HG03175 (cell line): ENCODE results near the gene EMSY.

Experiments used
- ATAC-seq: cut with Tn5 transposase; IDR thresholded peaks from one replicate; pipeline ENCODE4 v1.9.1; 2021; ENCODE audit warnings: mild to moderate bottlenecking, moderate library complexity; ENCODE audit not compliant: unreplicated experiment

EMSY gene

GRCh38 chr11:76515494-76515893 lies 70.7 kb downstream of the EMSY start:
- ATAC-seq: no peak

- no peak for ATAC-seq
Observed at GRCh38 chr11:76523147-76523546, 78.3 kb downstream of the EMSY start.

- no peak for ATAC-seq
Observed at GRCh38 chr11:76523786-76524436, 79.1 kb downstream of the EMSY start.

GRCh38 chr11:76524461-76524860 lies 79.6 kb downstream of the EMSY start:
- no peak for ATAC-seq

GRCh38 chr11:76524919-76525318 lies 80.1 kb downstream of the EMSY start:
- no peak for ATAC-seq

- no peak for ATAC-seq
Observed at GRCh38 chr11:76526878-76527277, 82.1 kb downstream of the EMSY start.

- ATAC-seq: no peak
Observed at GRCh38 chr11:76542436-76542835, 97.6 kb downstream of the EMSY start.

- no peak for ATAC-seq
Observed at GRCh38 chr11:76543006-76543703, 98.3 kb downstream of the EMSY start.

GRCh38 chr11:76550781-76551180 lies 106.0 kb downstream of the EMSY start:
- no peak for ATAC-seq

- ATAC-seq: no peak
Observed at GRCh38 chr11:76551400-76551799, 106.6 kb downstream of the EMSY start.

GRCh38 chr11:76552987-76553386 lies 108.2 kb downstream of the EMSY start:
- no peak for ATAC-seq

GRCh38 chr11:76553554-76554476 lies 109.0 kb downstream of the EMSY start:
- no peak for ATAC-seq

- no peak for ATAC-seq
Observed at GRCh38 chr11:76554767-76555166, 109.9 kb downstream of the EMSY start.

GRCh38 chr11:76557466-76557865 lies 112.6 kb downstream of the EMSY start:
- no peak for ATAC-seq

GRCh38 chr11:76558473-76558872 lies 113.7 kb downstream of the EMSY start:
- no peak for ATAC-seq

GRCh38 chr11:76558891-76559290 lies 114.1 kb downstream of the EMSY start:
- ATAC-seq: no peak

- no peak for ATAC-seq
Observed at GRCh38 chr11:76559346-76559745, 114.5 kb downstream of the EMSY start.

- ATAC-seq: no peak
Observed at GRCh38 chr11:76560219-76560618, 115.4 kb downstream of the EMSY start.

- ATAC-seq: no peak
Observed at GRCh38 chr11:76561245-76561644, 116.4 kb downstream of the EMSY start.

GRCh38 chr11:76562541-76562940 lies 117.7 kb downstream of the EMSY start:
- no peak for ATAC-seq

- ATAC-seq: no peak
Observed at GRCh38 chr11:76564364-76564763, 119.5 kb downstream of the EMSY start.

- ATAC-seq: no peak
Observed at GRCh38 chr11:76566811-76567210, 122.0 kb downstream of the EMSY start.
